Measurements from ENCODE around the gene TNIK.

GRCh38 chr3:171383206-171384018 lies 76.8 kb downstream of the TNIK start:
- TF ChIP-seq POLR2A (IDR thresholded peaks at IDR 0.05; ENCODE audit: low read depth, low read length) (no peak), SPI1 (IDR thresholded peaks at IDR 0.05; ENCODE audit: low read depth, low read length) (no peak)

Measured in GM12891 (cell line).